Left ventricle myocardium superior (tissue), 1 donor: ENCODE data around the gene ULBP2. TPM values are rescaled to one million over a fixed set of nuclear protein-coding genes. Genes with fewer than 3 reads are reported as not detected.
"Not testable (repeated sequence)": the region's sequence is repeated elsewhere in the genome, so short reads cannot be mapped to it uniquely, and the experiment has no call there.

Experiments
- ATAC-seq: fragments of 200-7000 bp; cut with Tn5 transposase; one replicate; pipeline ENCODE4 v1.9.1; 2020; ENCODE audit warnings: mild to moderate bottlenecking, moderate library complexity
- DNase-seq: peaks from one replicate; pipeline ENCODE4 v3.0.0-alpha.2; 2020
- intact Hi-C: fragments of 100-400 bp; cut with micrococcal nuclease; formaldehyde crosslinking; loops from one replicate; pipeline ENCODE4 v1.11.0; 2022
- total RNA-seq: library from RNA; stranded (reverse); fragmentation: NEBNext Ultra II Directional; extraction: Animal tissue kit (Norgen Biotek cat#: 25700); gene quantifications from one replicate; pipeline ENCODE4 v1.2.1, GENCODE V29; 2021
- donor health status: DM: no; HTN: yes; CAD: no; lungs with severe emphysema.

Gene ULBP2
- total RNA-seq, 1 donor from 2014 or later, result 0.84 TPM

GRCh38 chr6:149983145-149983544 lies 41.3 kb downstream of the ULBP2 start:
- intact Hi-C loops, result no loop called here
- no peak for DNase-seq
- ATAC-seq, result no peak

DNA sequence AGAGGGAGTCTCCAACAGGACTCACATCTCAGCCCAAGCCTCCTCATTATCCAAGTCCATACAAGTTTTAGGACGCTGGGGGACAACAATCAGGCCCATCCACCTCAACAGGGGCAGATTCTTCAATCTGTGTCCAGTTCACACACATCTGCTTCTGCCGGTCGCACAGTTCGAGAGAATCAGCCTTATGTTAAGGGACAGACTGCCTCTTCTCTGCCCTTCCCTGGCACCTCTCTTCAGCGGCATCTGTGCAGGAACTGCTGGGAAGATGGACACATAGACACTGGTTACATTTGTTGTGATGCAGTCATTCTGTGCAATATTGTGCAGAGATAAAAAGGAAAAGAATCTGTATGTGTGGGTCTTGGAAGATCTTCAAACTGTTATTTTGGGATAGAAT lies 43.0 kb downstream of the ULBP2 start:
- ATAC-seq, result no peak
- intact Hi-C loops, result no loop called here
- DNase-seq, result no peak

- DNase-seq (no peak), ATAC-seq (no peak)
- intact Hi-C loops, result no loop called here
Observed at GRCh38 chr6:149985481-149985937, 43.7 kb downstream of the ULBP2 start.

DNA sequence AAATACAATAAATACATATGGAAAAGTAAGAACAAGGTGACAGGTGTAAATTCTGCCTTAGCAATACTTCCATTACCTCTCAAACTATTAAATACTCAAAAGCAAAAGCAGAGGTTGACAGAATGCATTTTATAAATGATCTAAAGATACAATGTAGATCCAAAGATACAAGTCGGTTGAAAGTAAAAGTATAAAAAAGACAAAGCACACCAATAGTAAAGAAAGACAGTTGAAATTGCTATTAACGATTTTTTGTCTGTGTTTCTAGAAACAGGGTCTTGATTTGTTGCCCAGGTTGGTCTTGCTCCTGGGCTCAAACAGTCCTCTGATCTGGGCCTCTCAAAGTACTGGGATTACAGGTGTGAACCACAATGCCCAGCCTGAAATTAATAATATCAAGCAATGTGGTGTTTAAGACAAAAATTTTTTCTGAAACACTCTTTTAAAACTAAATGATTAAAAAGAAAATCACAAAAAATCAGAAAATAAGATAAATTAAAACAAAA lies 45.8 kb downstream of the ULBP2 start:
- no peak for DNase-seq
- no peak for ATAC-seq
- intact Hi-C loops, result no loop called here

DNA sequence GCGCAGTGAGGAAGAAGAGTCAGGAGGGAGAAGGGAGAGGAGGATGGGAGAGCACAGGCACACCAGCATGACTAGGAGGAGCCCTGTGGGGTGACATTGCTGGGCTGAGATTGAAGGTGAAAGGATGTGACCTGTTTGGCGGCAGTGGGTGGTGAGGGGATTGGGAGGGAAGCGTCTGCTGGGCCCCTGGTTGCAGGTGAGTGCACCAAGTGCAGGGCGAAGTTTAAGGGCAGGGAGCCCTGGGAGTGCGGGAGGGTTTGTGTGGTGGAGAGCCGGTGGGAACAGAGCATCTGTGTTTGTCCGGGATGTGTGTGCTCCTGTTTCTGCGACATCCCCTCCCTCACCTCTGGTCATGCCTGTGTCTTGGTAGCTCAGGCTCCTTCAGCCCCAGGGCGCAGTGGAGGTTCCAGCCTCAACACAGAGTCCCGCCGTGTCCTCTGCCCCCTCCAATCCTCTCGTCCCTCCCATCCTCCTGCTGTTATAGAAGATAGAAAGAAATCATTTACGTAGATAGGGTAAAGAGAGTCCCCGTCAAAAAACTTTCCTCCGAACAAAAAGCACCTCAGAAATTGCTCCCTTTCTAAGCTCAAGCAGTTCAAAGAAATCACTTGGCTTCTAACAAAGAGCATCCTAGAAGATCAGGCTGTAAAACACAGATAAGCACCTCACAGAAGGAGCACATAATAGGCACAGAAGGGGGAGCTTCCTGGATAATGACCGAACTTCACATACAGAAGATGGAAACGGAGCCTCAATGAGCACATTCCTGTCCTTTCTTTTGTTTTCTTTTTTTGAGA lies 46.9 kb downstream of the ULBP2 start:
- intact Hi-C loops, result no loop called here
- ATAC-seq, result no peak
- DNase-seq, result no peak

- intact Hi-C loops, result no loop called here
- DNase-seq, result no peak
- ATAC-seq, result no peak
Observed at GRCh38 chr6:149990212-149990660, 48.4 kb downstream of the ULBP2 start.

- no peak for ATAC-seq
- intact Hi-C loops, result no loop called here
Observed at GRCh38 chr6:149990661-149991471, 49.1 kb downstream of the ULBP2 start.

GRCh38 chr6:149991472-149991795 lies 49.6 kb downstream of the ULBP2 start:
- intact Hi-C loops, DNase-seq, ATAC-seq: not testable (repeated sequence)

More at GRCh38 chr6:149990661-149991471, 49.1 kb downstream of the ULBP2 start:
- no peak for DNase-seq

DNA sequence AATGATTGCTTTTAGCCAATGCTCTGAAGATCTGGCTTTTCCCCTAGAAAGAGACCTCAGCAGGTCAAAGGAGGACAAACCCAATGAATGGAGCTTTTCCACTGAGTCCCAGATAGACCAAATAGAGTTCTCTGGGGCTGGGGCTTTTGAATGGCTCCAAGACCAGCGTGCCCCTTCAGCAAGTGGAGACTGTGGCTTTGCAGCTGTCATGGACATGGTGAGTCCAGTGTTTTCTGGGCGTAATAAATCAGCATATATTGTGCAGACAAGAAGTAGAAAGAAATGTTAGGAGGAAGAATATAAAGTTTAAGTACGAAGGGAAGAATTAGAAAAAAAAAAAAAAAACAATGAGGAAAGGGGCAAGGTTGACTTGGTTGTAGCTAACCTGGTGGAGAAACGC lies 50.0 kb downstream of the ULBP2 start:
- no peak for ATAC-seq
- intact Hi-C loops, result no loop called here
- no peak for DNase-seq

DNA sequence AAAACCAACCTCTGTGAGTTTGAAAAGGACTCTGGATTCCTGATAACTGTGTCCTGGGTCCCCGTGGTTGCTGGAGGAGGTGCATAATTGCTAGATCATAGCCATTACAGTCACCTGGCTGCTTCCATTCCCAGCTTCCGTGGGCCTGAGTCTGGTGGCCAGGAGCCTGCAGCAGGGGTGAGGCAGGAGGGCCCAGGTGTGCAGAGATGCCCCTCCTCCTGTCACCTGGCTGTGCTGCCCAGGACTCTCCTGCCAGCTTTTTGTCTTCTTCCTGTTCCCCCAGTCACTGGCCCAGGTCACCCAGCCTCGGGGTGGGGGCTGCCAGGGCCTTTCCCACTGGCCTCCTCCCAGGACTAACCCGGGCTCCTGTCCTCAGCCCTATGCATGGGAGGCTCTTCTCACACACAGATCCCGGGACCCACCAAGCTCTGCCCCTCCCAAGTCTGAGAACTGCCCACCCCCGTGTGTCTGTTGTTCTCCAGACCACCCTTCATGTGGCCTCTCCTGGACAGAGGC lies 53.5 kb downstream of the ULBP2 start:
- ATAC-seq (no peak), DNase-seq (no peak)
- intact Hi-C loops, result no loop called here

GRCh38 chr6:149995971-149996370 lies 54.2 kb downstream of the ULBP2 start:
- ATAC-seq (no peak), DNase-seq (no peak)
- intact Hi-C loops, result no loop called here

Other genes with a start within 250 kb of the ULBP2 start
- gene LATS1, start 223.9 kb upstream of the ULBP2 start, total RNA-seq, result 12.2 TPM
- gene NUP43, start 195.5 kb upstream of the ULBP2 start, total RNA-seq, result 30.1 TPM
- 171 TPM for gene PCMT1, start 192.3 kb upstream of the ULBP2 start, total RNA-seq
- gene LRP11, start 77.7 kb upstream of the ULBP2 start, total RNA-seq, result 21.5 TPM
- gene RAET1E, start 43.9 kb upstream of the ULBP2 start, total RNA-seq, result 0.79 TPM
- gene RAET1G, start 18.9 kb upstream of the ULBP2 start, total RNA-seq, result 0.32 TPM
- gene ULBP1, start 21.9 kb downstream of the ULBP2 start, total RNA-seq, result 0.17 TPM
- gene RAET1L, start 83.5 kb downstream of the ULBP2 start, total RNA-seq, result not detected
- gene ULBP3, start 127.1 kb downstream of the ULBP2 start, total RNA-seq, result 1.1 TPM
- 123 TPM for gene PPP1R14C, start 201.0 kb downstream of the ULBP2 start, total RNA-seq